GM19240 (cell line): Measurements from ENCODE around the gene MCOLN1.

Experiments used
- DNase-seq: peaks from one replicate; pipeline ENCODE4 v3.0.0; 2011; ENCODE audit warnings: low spot score; ENCODE audit not compliant: insufficient read length

Gene MCOLN1

GRCh38 chr19:7502552-7502951 lies 19.9 kb upstream of the MCOLN1 start:
- DNase-seq: no peak

- DNase-seq: no peak
These were observed 17.7 kb upstream of the MCOLN1 start for GRCh38 chr19:7504684-7505083.

DNA sequence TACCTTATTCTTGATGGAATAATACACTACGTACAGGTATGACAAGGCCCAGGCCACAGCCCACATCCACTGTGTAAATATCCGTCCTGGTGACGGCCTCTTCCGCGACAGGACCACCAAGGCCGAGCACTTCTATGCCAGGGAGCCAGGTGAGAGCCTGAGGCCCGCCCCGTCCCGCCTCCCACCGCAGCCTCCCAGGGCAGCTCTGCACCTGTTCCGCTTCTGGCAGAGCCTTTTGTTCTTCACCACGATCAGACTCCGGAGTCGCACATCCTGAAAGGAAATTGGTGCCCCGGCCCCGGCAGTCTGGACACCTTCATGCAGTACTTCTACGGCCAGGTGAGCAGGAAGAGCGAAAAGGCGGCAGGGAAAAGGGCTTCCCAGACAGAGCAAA lies 17.1 kb upstream of the MCOLN1 start:
- no peak for DNase-seq

DNA sequence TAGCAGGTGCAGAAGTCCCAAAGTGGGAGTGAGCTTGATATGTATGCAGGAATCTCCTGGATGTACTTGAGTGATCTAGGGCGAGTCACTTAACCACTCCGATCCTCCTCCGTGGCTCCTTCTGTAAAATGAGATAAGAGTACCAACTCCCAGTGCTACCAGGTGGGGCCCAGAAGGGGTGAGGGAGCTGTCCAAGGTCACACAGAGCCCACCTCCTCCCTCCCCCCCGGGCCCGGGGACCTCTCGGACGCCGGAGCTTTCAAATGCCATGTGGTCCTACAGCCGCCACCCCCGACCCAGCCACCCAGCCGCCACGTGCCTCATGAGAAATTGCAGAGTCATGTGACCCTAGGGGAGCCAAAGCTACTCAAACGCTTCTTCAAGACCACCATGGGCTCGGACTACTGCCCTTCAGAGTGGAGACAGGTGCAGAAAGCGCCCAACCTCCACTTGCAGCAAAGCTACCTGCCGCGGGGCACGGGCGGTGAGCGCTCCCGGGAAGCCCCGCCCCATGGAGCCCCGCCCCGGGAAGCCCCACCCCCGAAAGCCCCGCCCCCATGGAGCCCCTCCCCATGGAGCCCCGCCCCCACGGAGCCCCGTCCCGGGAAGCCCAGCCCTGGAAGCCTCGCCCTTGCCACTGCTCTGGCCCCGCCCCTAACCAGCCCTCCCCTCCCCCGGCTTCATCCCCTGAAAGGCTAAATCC lies 16.6 kb upstream of the MCOLN1 start:
- no peak for DNase-seq

GRCh38 chr19:7506385-7507328 lies 15.8 kb upstream of the MCOLN1 start:
- DNase-seq: no peak

- DNase-seq: no peak
These were observed 14.5 kb upstream of the MCOLN1 start for GRCh38 chr19:7507884-7508283.

GRCh38 chr19:7509625-7510024 lies 12.8 kb upstream of the MCOLN1 start:
- no peak for DNase-seq

DNA sequence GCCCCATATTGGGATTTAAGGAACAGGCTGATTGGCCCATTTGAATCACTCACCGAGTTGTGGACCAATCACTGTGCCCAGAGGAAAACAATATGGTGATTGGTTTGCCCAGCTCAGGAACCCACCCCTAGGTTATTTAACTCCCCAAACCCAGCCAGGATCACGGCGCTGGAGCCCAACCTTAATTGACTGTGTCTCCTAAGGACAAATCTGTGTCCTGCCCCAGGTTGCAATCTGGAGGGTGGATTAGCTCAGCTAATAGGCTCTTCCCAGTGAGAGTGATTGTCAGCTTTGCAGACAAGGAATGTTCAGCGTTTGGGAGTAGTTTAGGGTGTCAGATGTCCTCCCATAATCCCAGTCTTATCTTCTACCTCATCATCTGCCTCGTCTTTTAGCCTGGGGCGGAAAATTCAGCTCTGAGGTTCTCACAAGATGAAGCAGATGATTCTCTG lies 10.0 kb upstream of the MCOLN1 start:
- DNase-seq: no peak

GRCh38 chr19:7513809-7514642 lies 8.4 kb upstream of the MCOLN1 start:
- no peak for DNase-seq

DNA sequence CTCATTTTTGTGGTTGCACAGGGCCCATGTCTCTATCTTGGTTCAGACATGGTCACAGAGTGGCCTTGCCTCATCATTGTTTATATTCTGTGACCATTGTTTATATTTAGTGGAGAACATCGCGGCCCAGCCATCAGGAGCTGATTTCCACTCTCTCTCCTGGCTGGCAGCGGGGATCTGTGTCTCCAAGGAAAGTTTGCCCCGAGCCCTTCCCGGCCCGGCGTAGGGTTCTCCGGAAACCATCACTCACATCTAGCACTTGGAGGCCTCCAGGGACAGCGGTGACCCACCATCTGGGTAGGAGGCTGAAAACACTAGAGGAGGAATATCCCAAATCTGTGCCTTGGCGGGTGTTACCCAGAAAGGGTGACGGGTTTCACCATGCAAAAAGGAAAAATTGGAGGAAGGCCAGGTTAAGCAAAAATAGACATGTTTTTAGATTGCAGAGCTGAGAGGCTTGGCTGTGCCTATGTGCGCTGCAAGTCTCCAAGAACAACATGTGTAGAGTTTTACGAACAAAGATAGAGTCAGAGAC lies 7.2 kb upstream of the MCOLN1 start:
- DNase-seq: no peak

DNA sequence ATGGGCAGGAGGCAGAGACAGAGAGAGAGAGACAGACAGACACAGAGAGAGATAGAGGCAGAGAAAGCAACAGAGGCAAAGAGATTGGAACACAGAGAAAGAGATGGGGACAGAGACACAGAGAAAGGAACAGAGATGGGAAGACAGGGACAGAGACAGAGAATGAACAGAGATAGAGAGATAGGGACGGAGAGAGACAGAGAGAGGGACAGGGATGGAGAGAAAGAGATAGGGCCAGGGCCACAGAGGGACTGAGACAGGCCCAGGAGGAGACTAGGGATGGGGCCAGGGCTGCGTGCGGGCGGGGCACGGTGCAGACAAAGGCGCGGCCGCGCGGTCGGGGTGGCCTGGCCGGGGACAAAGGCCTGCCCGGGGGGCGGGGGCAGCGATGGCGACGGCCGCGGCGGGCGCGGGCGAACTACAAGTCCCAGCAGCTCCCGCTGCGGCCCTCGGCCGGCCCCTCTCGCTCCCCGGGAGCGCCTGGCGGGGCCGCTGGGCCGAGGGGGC lies 6.7 kb upstream of the MCOLN1 start, which contains the start of gene ZNF358:
ZNF358 (plus strand) TSS at position 459 of the 507 bp plus-strand sequence. CDS start 3,140 bp downstream, outside the sequence.
- peak; percentile 87 for DNase-seq

- DNase-seq: no peak
These were observed 6.1 kb upstream of the MCOLN1 start for GRCh38 chr19:7516333-7516732.

GRCh38 chr19:7516878-7517277 lies 5.5 kb upstream of the MCOLN1 start:
- DNase-seq: no peak

DNA sequence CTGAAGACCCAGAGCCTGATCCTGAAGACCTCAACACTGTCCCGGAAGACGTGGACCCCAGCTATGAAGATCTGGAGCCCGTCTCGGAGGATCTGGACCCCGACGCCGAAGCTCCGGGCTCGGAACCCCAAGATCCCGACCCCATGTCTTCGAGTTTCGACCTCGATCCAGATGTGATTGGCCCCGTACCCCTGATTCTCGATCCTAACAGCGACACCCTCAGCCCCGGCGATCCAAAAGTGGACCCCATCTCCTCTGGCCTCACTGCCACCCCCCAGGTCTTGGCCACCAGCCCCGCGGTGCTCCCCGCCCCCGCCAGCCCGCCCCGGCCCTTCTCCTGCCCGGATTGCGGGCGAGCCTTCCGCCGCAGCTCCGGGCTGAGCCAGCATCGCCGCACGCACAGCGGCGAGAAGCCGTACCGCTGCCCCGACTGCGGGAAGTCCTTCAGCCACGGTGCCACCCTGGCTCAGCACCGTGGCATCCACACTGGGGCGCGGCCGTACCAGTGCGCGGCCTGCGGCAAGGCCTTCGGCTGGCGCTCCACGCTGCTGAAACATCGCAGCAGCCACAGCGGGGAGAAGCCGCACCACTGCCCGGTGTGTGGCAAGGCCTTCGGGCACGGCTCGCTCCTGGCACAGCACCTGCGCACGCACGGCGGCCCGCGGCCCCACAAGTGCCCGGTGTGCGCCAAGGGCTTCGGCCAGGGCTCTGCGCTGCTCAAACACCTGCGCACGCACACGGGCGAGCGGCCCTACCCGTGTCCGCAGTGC lies 2.9 kb upstream of the MCOLN1 start:
- DNase-seq: no peak

DNA sequence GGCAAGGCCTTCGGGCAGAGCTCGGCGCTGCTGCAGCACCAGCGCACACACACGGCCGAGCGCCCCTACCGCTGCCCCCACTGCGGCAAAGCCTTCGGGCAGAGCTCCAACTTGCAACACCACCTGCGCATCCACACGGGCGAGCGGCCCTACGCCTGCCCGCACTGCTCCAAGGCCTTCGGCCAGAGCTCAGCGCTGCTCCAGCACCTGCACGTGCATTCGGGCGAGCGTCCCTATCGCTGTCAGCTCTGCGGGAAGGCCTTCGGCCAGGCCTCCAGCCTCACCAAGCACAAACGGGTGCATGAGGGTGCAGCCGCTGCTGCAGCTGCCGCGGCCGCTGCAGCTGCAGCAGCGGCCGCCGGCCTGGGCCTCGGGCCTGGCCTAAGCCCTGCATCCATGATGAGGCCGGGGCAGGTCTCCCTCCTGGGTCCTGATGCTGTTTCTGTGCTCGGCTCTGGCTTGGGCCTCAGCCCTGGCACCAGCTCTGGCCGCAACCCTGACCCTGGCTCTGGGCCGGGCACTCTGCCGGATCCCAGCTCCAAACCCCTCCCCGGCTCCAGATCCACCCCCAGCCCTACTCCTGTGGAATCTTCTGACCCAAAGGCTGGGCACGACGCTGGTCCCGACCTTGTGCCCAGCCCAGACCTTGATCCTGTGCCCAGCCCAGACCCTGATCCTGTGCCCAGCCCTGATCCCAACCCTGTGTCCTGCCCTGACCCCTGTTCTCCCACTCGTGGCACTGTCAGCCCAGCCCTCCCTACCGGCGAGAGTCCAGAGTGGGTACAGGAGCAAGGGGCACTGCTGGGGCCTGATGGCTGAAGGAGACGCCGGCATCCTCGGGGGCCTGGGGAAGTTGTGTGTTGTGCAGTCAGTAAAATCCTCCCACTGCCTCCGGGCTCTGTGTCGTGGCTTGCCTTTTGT lies 2.0 kb upstream of the MCOLN1 start:
- DNase-seq: no peak

GRCh38 chr19:7521551-7522071 lies 813 bp upstream of the MCOLN1 start:
- DNase-seq: no peak

DNA sequence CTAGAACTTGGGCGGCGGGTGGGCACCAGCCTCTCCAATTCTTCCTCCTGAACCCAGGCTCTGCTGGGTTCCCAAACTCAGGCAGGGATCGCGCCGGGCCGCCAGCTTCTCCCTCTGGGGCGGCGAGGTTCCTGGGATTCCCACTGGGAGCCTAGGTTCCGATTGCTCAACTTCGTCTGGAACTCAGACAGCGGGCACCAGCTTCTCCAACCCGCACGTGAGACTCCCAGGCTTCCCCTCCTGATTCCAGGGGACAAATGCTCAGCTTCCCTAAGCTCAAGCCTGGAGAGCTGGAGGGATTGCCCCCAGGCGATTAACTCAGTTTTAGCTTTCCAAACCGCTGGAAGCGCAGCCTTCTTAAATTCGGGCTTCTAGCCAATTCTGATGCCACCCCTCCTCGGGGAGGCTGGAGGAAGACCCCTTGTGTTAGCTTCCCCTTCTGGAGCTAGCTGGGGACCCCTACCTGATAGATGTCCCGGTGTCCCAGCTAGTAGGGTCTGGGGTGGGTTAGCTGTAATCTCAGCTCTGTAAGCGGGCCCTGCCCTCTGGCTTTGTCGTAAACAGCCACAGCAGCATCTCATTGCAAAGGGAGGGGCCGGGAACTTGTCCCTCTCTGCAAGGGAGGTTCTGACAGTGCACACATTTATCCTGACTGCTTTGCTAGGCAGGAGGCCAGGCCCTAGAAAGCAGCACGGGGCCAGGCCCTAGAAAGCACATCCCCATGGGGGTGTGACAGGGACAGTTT lies 671 bp downstream of the MCOLN1 start:
- no peak for DNase-seq

DNA sequence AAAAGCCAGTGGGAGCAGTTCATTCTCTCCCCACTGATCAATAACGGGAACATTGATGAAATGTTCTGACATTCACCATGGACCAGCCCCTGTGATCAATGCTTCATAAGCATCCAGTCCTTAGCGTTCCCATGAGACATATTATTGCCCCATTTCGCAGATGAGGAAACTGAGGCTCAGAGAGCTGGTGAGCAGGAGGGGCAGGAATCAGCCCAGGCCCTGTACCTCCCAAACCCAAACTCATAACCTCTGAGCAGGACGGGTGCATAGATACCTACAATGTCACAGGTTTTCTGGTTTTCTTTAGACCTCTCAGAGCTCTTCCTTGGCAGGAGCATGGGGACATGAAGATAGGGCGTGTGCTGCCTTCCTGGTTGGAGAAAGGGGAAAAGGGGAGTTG lies 2.1 kb downstream of the MCOLN1 start:
- no peak for DNase-seq
